Measurements from ENCODE around the gene TMEM258.
A peak's percentile ranks its signal among the peaks of the same experiment; 100 is the strongest.

The TMEM258 gene

DNA sequence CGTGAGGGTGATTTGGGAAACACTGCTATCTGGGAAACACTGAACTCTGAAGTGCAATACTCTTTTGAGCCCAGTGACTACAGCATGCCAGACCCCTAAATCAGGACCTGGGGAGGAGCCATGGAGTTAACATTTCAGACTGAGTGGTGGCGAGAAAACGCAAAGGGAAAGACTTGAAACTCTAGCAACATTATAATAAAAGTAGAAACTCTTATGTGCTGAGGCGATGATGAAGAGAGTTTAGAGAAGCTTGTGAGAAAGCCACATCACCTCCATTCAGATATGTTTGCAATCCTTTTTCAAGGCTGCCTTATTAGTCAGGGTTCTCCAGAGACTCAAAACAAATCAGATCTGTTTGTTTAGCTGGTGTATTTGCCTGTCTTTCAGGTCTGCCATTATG is 2.2 kb upstream of the TMEM258 start:
- no peak for DNase-seq

DNA sequence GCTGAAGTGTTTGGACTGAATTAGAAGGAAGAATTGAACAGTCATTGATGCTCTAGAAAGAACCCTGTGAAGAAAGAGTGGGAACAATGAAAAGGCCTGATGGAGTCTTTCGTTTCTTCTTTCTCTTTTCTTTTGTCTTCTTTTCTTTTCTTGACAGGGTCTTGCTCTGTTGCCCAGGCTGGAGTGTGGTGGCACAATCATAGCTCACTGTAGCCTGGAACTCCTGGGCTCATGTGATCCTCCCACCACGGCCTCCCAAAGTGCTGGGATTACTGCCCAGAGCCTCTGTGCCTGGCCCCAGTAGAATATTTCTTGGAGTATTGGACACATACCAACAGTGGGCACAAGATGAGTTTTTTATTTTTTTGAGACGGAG is 1.4 kb upstream of the TMEM258 start:
- DNase-seq, result no peak

DNA sequence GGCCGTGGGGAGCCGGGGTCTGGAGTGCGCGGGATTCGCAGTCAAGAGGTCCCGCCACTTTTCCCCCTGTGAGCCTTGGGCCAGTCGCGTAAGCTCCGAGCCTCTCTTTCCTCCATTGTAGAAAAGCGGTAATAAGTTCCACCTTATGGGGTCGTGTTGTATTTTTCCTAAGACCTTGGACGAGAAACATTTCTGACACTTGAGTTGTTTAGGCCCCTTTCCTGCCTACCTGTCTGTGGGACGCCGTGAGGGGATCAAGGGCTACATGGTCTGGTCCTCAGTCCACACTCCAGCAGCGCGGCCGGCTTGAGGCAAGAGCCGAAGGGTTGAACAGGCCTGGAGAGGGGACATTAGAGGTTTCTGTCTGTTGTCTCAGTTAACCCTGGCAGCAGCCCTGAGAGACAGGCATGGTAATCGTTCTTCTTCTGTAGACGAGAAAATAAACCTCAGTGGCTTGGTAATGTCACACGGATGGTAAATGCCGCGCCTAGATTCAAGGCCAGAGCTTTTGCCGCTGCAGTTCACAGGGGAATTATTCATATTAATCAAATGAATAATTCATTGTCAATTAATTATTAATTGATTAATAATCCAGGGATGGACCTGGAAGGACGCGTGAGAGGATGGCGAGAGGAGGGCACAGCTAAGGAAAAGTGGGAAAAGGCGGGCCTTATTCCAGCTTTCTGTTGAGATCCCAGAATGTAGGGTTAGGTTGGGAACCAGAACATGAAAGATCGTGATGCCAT is 857 bp upstream of the TMEM258 start:
- DNase-seq, result no peak

DNA sequence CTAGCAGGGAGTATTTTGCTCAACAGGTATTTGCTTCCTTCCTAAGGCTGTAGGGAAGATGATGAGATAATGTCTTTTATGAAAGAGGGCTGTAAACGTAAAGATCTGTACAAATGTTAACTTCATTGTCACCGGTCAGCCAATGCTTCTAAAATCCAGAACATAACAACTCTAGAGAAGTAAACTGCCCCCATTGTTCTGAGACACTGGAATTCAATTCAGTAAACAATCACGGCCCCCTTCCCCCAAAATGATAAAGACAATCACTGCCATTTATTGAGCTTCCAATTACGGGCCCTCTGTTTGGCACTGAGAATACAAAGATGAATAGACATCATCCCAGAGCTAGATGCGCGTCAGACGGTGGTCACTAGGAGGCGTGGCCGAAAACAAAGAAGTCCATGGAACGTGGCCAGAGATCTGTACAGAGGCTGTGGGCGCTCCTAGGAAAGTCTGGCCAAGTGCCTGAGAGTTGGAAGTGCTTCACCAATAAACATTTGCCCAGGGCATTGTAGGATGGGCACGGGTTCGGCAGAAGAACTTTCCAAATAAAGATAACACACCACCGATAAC is 576 bp downstream of the TMEM258 start:
- DNase-seq, result peak; percentile 28 to 31

DNA sequence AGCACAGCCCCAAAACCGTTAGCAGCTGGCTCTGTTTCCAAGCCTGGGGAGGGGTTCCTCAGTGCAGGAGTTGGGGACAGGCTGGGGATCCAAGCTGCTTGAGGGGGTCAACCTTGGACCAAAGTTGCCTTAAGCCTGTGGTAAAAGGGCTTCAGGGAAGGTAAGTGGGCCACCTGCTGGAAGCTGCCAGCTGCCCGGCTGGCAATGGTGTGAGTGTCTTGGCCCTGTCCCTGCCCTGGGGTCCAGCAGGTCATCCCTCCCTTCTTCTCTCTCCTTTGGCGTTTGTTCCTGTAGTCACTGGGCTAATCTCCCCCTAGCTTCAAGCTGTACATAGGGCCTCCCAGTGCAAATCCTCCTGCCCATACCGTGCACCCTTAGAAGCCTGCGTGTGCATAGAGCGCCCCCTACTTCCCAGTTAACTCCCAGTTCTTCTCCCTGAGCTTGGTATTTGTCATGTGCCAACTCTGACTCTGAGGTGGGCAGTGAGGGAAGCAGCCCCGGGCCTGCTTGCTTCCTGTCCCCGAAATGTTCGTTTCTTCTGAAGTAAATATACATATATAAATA is 4.4 kb downstream of the TMEM258 start:
- no peak for DNase-seq

DNA sequence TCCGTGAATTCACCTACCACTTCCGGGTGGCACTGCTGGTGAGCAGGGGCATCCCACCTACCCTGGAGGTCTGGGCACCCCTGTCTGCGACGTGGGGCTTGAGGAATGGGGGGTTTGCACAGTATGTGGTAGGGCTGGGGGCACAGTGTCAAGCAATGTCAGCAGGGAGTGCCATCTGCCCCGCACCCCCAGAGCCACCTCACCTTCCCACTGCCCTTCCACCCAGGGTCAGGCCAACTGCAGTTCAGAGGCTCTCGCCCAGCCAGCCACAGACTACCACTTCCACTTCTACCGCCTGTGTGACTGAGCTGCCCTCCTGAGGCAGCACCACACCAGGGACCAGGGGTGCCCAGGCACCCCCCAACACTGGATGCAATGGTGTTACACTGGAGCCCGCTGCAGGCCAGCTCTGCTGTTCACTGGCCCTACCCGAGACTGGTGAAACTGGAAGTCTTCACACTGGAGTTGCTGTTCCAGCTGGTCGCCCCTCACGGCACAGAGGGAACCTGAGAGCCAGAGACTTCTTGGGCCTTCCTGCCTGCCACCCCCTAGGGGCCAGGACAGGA is 6.5 kb downstream of the TMEM258 start:
- DNase-seq, result no peak

DNA sequence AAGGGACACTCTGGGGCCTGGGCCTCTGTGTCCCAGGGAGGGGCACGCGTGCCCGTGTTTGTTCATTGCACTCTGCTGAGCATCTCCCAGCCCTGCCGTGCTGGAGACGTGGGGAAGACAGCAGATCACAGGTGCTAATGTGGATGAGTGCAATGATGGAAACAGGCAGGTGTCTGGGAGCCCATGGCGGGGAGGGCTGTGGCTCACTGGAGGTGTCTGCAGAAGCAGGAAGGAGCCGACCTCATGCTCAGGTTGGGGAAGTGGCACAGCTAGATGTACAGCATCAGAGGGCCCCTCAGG is 7.9 kb downstream of the TMEM258 start:
- DNase-seq, result no peak

DNA sequence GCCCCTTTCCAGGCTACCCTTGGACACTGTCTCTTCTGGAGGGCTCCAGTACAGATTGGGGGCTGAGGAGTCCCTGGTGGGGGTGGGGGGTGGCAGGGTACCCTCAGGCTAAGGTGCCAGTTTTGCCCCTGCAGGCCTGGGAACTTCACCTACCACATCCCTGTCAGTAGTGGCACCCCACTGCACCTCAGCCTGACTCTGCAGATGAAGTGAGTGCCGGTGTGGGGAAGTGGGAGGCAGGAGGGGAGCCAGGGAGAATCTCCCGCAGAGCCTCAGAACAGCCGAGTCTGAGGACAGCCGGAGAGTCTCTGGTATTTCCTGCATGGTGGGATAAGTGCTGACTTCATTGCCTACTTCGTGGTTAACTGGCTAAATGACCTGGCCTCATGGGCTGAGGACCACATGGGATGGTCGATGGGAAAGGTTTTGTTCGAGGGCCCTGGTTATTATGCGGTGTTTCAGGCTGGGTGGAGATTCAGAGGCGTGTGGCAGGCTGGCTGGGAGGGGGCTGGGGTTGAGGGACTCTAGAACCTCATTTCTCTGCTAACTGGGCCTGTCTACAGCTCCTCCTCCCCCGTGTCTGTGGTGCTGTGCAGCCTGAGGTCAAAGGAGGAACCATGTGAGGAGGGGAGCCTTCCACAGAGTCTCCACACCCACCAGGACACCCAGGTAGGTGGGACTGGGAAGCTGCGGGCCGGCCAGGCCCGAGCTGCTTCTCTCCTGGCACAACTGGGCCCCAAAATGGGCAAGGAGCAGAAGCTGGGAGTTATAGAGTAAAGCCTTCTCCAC is 8.5 kb downstream of the TMEM258 start:
- no peak for DNase-seq

DNA sequence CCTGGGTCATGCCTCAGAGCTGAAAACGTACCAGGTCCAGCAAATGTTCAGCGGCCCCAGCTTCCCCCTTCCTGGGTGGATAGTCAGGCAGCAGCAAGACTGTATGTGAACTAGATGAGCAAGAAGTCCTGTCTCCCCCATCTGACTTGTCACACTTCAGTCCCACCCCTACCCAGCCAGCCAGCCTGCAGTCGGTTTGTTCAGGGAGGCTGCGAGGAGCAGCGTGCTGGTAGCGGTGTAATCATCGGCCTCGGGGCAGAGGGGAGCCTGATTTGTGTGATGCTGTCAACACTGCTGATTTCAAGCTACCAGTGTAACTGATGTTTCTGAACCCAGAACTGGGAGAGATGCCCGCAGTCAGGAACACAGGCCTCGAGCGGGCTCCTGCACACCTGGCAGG is 9.6 kb downstream of the TMEM258 start:
- no peak for DNase-seq

DNA sequence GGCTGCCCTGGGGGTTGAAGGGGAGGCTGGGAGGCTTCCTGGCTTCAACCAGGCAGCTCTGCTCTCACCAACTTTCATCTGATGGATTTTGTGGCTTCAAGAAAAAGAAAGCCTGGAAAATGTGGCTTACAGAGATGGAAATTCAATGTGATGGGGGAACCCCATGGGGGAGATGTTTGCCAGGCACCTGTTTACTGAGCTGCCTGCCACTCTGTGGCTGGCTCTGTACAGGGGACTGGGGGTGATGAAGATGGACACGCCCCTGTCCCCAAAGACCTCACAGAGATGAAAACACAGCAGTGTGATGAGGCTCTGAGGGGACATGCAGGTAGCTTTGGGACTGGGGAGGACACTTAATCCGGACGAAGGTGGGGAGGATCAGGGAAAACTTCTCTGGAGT is 10.1 kb downstream of the TMEM258 start:
- DNase-seq, result no peak

DNA sequence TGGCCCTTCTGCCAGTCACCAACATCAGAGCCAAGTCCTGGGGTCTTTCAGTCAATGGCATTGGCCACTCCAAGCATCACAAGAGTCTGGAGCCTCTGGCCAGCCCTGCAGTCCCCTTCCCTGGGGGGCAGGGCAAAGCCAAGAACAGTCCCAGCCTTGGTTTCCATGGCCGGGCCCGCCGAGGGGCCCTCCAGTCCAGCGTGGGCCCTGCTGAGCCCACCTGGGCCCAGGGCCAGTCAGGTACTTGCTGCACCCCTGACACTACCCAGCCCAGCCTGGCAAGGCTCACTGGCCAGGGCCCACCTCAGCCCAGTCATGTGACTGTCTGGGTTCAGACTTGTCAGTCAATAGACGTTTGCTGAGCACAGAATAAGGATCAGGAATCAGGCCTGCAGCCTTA is 10.8 kb downstream of the TMEM258 start:
- no peak for DNase-seq

DNA sequence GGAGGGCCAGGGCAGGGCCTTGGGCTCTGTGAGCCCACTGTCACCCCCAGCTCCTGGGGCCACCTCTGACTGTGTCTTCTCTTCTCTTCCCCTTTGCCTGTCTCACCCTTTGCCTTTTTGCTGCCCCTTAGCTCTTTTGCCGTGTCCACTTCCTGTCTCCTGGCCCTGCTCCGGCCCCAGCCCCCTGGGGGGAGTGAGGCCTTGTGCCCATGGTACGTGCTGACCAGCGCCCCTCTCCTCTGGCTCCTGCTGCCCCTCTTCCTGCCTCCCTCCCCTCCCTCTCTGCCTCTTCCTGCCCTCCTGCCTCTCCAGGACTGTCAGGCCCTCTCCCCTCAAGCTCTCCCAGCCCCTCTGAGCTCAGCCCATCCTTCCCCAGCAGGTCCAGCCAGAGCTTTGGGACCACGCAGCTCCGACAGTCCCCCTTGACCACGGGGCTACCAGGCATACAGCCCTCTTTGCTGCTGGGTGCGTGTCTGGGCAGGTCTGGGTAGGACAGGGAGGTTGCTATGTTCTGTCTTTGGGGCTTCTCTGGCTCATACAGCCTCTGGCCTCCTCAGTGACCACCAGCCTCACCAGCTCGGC is 11.7 kb downstream of the TMEM258 start:
- DNase-seq, result no peak

DNA sequence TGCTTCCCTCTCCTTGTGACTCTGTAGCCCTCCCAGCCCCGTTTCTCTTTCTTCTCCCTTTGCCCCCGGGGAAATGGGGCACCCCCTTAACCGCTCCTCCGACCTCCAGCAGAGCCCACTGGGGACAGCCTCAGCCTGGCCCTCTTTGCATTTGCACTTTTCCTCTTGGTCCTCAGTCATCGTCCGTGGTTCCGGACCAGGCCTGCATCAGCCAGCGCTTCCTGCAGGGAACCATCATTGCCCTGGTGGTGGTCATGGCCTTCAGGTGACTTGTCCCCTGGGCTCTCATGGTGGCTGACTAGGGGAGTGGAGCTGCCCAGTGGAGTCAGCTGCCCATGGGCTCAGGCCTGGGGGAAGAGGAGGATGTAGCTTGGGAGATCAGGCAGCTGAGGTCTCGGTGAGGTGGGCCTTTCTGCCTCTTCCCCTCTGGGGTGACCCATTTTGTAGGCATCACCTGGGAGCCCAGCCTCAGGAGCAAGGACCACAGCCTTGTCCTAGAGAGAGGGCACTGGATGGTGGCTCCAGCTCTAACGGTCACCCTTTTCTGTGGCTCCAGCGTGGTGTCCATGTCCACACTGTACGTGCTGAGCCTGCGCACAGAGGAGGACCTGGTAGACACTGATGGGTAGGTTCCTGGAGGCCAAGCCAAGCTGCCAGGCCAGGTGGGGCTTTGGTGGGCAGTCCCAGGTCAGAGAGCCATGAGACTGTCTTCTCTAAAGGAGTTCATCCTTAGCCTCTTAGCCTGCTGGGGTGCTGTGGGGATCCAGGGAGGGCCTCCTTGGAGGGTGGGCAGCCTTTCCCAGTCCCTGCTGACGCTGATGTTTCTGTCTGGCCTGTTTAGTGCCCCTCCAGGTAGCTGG is 12.5 kb downstream of the TMEM258 start:
- no peak for DNase-seq

DNA sequence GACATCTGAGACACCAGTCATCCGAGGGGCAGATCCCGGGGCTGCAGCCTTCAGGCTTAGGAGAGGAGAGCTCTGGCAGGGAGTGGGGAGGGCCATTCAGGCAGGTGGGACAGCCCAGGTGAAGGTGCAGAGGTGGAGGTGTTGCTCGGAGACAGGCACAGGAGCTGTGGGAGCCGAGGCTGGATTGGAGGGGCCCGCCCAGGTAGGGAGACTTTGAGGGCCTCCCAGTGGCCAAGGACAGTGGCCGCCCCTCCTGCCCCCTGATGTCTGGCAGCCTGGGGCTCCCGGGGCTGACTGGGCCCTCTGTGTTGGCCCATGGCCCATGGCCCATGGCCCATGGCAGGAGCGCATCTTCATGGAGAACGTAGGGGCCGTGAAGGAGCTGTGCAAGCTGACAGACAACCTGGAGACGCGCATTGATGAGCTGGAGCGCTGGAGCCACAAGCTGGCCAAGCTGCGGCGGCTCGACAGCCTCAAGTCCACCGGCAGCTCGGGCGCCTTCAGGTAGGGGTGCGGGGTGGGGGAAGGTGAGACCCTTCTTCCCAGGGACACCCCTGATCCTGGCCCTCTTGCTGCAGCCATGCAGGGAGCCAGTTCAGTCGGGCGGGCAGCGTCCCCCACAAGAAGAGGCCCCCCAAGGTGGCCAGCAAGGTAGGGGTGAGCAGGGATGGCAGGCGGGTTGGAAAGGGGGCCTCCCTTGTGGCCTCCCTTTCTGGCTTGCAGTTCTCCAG is 13.3 kb downstream of the TMEM258 start:
- DNase-seq, result no peak

DNA sequence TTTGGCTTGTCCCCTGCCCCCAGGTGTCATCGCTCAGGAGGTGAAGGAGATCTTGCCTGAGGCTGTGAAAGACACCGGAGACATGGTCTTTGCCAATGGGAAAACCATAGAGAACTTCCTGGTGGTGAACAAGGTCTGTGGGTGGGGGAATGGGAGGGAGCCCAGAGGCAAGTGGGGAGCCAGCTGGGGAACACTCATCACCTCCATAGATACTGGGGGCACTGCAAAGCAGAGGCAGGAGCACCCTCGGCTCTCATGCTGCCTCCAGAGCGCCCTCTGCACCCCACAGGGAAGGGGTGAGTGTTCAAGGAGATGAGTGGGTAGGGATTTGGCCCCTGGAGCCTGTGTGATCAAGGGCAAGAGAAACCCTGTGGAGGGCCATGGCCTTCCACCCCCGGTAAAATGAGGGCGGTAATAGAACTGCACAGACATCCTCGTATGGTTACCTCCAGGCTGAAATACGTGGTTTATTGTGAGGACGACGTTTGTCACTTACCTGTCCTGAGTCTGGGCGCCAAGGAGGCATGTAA is 14.0 kb downstream of the TMEM258 start:
- DNase-seq, result no peak

DNA sequence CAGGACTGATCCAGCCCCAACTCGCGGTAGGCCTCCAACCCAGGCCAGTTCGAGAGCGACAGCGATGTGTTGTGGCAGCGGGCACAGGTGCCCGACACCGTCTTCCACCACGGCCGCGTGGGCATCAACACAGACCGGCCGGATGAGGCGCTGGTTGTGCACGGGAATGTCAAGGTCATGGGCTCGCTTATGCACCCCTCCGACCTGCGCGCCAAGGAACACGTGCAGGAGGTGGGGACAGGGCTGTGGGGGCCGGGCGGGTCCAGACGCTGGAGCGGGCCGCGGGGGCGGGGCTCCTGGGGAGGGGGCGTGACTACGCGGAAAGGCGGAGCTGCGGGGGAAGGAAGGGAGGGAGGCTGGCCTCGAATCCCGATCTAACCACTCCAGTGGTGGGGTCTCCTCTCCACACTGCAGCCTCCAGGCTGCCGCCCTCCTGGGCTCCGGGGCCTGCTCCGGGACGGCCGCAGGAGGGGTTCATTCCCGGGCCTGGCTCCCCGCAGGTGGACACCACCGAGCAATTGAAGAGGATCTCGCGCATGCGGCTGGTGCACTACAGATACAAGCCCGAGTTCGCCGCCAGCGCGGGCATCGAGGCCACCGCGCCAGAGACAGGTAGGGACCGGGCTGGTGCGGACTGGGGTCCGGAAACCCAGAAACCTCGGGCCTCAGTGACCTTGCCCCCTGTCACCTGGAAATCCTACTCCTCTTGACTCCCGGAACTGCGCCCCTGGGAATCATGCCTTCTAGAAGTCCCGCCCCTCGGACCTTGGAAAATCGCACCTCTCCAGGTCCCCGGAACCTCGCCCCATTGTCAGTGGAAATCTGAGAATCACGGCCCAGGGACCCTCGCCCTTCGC is 14.9 kb downstream of the TMEM258 start:
- DNase-seq, result peak; percentile 46 to 54

DNA sequence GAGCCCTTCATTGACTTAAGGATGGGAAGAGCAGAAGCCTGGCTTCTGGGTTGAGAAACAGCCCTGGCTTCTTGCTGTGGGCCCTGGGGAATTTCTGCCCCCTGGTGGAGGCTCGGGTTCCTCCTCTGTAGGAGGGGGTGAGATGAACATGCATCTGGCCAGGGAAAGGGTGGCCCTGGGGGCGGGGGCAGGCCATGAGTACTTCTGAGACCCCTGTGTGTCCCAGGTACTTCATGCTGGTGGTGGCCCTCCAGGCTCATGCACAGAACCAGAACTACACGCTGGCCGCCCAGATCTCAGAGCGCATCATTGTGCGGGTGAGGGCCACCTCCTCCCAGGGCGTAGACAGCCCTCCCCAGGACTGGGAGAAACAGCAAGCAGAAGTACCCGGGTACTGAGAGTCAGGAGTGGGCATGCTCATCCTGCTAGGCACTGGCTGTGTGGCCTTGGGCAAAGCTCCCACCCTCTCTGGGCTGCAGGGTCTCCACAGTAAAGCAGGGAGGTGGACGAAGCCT is 15.8 kb downstream of the TMEM258 start:
- DNase-seq, result peak; percentile 65 to 71

DNA sequence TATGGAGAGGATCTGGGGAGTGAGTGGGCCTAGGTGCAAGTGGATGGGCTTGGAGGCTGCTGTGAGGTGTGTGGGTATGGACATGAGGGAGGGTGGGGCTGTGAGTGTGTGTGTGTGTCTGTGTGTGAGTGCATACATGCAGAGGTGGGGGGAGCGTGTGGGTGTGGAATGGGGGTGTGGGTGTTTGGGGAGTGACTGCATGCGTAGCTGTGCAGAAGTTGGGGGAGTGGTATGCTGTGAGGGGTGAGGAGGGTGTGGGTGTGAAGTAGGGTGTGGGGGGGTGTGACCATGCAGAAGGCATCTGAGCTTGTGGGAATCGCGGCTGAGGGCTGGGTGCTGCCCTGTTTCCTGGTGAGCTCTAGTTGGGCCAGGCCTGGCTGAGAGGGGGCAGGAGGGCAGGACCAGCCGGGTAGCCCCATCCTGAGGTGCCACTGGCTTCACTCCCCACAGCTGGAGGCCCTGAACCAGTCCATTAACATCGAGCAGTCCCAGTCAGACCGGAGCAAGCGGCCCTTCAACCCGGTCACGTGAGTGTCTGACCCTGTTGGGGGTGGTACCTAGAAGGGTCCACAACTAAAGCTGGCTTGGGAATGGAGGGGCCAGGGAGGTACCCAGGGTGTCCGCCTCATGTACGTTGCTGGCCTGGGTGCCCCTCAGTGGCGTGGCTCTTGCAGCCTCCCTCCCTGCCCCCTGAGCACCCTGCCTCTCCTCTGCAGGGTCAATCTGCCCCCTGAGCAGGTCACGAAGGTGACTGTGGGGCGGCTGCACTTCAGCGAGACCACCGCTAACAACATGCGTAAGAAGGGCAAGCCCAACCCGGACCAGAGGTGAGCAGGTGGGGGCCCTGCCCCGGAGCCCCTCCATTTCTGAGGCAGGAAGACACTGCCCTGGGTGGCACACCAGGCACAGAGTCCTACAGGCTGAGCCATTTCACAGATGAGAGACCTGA is 16.5 kb downstream of the TMEM258 start:
- no peak for DNase-seq

DNA sequence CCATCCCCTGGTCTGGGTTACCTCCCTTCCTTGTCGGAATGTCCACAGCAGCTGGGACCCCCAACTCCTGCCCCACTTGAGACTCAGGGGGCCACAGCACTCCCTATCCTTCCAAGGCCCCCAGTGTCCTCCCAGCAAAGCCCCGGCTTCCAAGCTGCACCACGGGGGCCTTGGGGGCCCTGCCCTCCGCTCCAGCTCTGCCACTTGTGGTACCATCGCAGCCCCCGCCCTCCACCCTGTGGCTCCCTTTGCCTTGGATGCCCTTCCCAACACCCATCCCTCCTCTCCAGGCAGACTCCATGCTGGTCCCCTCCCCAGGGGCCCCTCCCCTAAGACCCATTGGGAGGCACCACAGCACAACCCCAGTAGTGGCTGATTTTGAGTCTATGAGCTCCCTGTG is 17.3 kb downstream of the TMEM258 start:
- DNase-seq, result no peak
